GM12872 (cell line): ENCODE data around the gene KCNMB2.

Experiments
- CTCF ChIP-seq: IDR thresholded peaks from 3 replicates; pipeline ENCODE4 v1.5.1; 2011; ENCODE audit warnings: low read depth, mild to moderate bottlenecking, low read length, moderate library complexity; ENCODE audit not compliant: insufficient read depth

KCNMB2 gene

GRCh38 chr3:178745861-178746655 is 209.8 kb downstream of the KCNMB2 start:
- TF ChIP-seq CTCF, result 0 out of 3 replicates have a peak, but pooled peaks have one; percentile 12

GRCh38 chr3:178748874-178749273 is 212.6 kb downstream of the KCNMB2 start:
- no peak for TF ChIP-seq CTCF

- no peak for TF ChIP-seq CTCF
Measured at GRCh38 chr3:178749471-178749870, 213.2 kb downstream of the KCNMB2 start.

GRCh38 chr3:178750639-178751300 is 214.5 kb downstream of the KCNMB2 start:
- TF ChIP-seq CTCF, result no peak

- no peak for TF ChIP-seq CTCF
Measured at GRCh38 chr3:178752843-178753242, 216.6 kb downstream of the KCNMB2 start.

- no peak for TF ChIP-seq CTCF
Measured at GRCh38 chr3:178754852-178755510, 218.7 kb downstream of the KCNMB2 start.

- no peak for TF ChIP-seq CTCF
Measured at GRCh38 chr3:178761024-178761423, 224.8 kb downstream of the KCNMB2 start.
